ENCODE measurements around the gene NUTM1.
"Not testable (repeated sequence)": the region's sequence is repeated elsewhere in the genome, so short reads cannot be mapped to it uniquely, and the experiment has no call there.

GRCh38 chr15:34381829-34382521 lies 38.9 kb downstream of the NUTM1 start:
- TF ChIP-seq CTCF (IDR thresholded peaks at IDR 0.05 in 8 of 11, conservative IDR thresholded peaks at IDR 0.05 in 3 of 11); POLR2AphosphoS5 (IDR thresholded peaks at IDR 0.05): not testable (repeated sequence)

Data from spleen (tissue), 7 donors.